Colonic mucosa (tissue), 4 donors: ENCODE data around the gene SUMO2. TPM values are rescaled to one million over a fixed set of nuclear protein-coding genes. Genes with fewer than 3 reads are reported as not detected.
"Not testable (repeated sequence)": the region's sequence is repeated elsewhere in the genome, so short reads cannot be mapped to it uniquely, and the experiment has no call there.

ENCODE experiments used
- DNase-seq: peaks from one replicate; pipeline ENCODE4 v3.0.0-alpha.2; 2020
- H3K27ac ChIP-seq: fragments of 200-600 bp; one replicate; pipeline ENCODE4 v1.8.0; 2021
- H3K27me3 ChIP-seq: fragments of 200-600 bp; one replicate; pipeline ENCODE4 v1.8.0; 2021
- H3K36me3 ChIP-seq: fragments of 200-600 bp; one replicate; pipeline ENCODE4 v1.8.0; 2021
- H3K4me1 ChIP-seq: fragments of 200-600 bp; one replicate; pipeline ENCODE4 v1.8.0; 2021; ENCODE audit warnings: mild to moderate bottlenecking
- H3K4me3 ChIP-seq: fragments of 200-600 bp; one replicate; pipeline ENCODE4 v1.8.0; 2021
- H3K9ac ChIP-seq, 2 donors: one replicate each; pipeline ENCODE4 v1.7.0; 2013; ENCODE audit warnings: control low read depth in 2 of 2, low read depth in 2 of 2, low read length in 2 of 2
- H3K9me3 ChIP-seq: fragments of 200-600 bp; one replicate; pipeline ENCODE4 v1.8.0; 2021
- intact Hi-C: fragments of 100-400 bp; cut with DNase I; formaldehyde crosslinking; loops from one replicate; pipeline ENCODE4 v1.14.1; 2022
- total RNA-seq, 2 donors: library from RNA; stranded (reverse); fragmentation: NEBNext Ultra II Directional in 1 of 2; extraction: Animal tissue kit (Norgen Biotek cat#: 25700) in 1 of 2; gene quantifications; one replicate each; pipeline ENCODE4 v1.2.1, GENCODE V29; 2021
- TF ChIP-seq, protein P1 (sequence below): fragments of 200-600 bp; IDR thresholded peaks from one replicate; pipeline ENCODE4 v1.8.0; 2022; ENCODE audit warnings: antibody characterized with exemption, mild to moderate bottlenecking
- donor health status: healthy.
- donor health status: DM: no; HTN: no; CAD: no.
- donor health status: DM: no; HTN: no; CAD: no.

Gene SUMO2
- total RNA-seq, 2 donors from 2014 or later, result 298 to 319 TPM

DNA sequence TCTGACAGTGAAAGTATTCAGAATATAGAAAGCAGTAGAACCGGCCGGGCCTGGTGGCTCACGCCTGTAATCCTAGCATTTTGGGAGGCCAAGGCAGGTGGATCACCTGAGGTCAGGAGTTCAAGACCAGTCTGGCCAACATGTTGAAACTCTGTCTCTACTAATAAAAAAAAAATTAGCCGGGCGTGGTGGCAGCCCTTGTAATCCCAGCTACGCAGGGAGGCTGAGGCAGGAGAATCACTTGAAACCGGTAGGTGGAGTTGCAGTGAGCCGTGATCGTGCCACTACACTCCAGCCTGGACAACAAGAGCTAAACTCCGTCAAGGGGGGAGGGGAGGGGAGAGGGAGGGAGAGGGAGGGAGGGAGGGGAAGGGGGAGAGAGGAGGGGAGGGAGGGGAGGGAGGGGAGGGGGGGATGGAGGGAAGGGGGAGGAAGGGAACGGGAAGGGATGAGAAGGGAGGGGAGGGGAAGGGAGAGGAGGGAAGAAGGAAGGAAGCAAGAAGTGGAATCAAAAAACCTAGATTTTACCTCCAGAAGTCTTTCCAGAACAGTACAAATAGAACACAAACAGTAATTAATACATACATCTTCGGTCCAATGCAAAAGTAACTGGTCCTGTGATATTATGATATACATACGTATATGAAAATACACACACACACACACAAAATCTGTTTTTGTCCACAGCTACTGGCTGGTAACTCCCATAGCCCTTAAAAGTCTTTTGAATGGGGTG is 40.4 kb downstream of the SUMO2 start:
- Histone ChIP-seq H3K36me3 (peaks cover 34% of the 10 kb centered on the region), H3K4me1 (no peaks in the 10 kb centered on the region), H3K4me3 (no peak overlapping the region), H3K27me3 (no peaks in the 10 kb centered on the region), H3K9me3 (no peaks in the 10 kb centered on the region), H3K27ac (no peak overlapping the region), H3K9ac (no peak overlapping the region)
- TF ChIP-seq, protein P1, sequence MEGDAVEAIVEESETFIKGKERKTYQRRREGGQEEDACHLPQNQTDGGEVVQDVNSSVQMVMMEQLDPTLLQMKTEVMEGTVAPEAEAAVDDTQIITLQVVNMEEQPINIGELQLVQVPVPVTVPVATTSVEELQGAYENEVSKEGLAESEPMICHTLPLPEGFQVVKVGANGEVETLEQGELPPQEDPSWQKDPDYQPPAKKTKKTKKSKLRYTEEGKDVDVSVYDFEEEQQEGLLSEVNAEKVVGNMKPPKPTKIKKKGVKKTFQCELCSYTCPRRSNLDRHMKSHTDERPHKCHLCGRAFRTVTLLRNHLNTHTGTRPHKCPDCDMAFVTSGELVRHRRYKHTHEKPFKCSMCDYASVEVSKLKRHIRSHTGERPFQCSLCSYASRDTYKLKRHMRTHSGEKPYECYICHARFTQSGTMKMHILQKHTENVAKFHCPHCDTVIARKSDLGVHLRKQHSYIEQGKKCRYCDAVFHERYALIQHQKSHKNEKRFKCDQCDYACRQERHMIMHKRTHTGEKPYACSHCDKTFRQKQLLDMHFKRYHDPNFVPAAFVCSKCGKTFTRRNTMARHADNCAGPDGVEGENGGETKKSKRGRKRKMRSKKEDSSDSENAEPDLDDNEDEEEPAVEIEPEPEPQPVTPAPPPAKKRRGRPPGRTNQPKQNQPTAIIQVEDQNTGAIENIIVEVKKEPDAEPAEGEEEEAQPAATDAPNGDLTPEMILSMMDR, result no peak
- no peak for DNase-seq
- intact Hi-C loops, result no loop called here

DNA sequence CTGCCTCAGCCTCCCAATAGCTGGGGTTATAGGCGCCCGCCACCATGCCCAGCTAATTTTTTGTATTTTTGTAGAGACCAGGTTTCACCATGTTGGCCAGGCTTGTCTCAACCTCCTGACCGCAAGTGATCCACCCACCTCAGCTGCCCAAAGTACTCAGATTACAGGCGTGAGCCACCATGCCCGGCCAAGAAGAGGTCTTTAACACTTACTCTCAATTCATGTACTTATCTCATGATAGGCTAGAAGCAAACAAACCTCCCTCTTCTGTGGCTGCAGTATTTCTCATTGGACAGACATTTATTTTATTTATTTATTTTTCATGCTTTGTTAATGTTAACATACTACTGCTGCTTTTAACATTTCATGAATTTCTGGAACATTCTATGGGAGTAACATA is 44.2 kb downstream of the SUMO2 start:
- H3K27me3 ChIP-seq, result no peaks in the 10 kb centered on the region
- intact Hi-C loops, result no loop called here
- no peak overlapping the region for H3K27ac ChIP-seq
- H3K36me3 ChIP-seq, result peaks cover 8% of the 10 kb centered on the region
- TF ChIP-seq, protein P1, result no peak
- no peak overlapping the region for H3K4me3 ChIP-seq
- no peak overlapping the region for H3K9ac ChIP-seq
- H3K4me1 ChIP-seq, result no peaks in the 10 kb centered on the region
- no peaks in the 10 kb centered on the region for H3K9me3 ChIP-seq
- DNase-seq, result no peak

DNA sequence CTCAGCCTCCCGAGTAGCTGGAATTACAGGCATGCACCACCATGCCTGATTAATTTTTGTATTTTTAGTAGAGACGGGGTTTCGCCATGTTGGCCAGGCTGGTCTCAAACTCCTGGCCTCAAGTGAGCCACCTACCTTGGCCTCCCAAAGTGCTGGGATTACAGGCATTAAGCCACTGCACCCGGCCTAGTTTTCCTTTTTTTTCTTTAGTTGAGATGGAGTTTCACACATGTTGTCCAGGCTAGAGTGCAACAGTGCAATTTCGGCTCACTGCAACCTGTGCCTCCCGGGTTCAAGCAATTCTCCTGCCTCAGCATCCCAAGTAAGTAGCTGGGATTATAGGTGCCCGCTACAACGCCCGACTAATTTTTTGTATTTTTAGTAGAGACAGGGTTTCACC is 45.0 kb downstream of the SUMO2 start:
- H3K36me3 ChIP-seq, intact Hi-C loops, H3K9me3 ChIP-seq, H3K9ac ChIP-seq, H3K27ac ChIP-seq, H3K27me3 ChIP-seq, H3K4me1 ChIP-seq, DNase-seq, H3K4me3 ChIP-seq: not testable (repeated sequence)

DNA sequence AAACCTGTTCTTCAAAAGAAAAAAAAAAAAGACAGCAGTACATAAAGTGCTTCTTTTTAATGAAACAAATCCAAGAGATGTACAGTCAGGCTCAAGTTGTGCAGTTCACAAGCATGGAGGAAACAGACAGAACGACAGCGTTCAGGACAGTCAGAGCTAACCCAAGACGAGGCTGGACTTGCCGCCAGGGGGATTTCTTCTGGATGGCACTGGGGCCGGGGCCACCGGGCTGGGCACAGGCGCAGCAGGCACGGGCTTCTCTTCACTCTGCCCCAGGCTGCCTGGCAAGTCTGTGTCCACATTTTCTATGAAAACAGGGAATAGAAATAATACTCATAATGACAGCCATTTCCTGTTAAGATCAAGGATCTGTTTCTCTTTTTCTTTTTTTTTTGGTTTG is 46.8 kb downstream of the SUMO2 start:
- TF ChIP-seq, protein P1, result no peak
- no peak for DNase-seq
- H3K36me3 ChIP-seq, result no peaks in the 10 kb centered on the region
- H3K27ac ChIP-seq, result no peak overlapping the region
- no peak overlapping the region for H3K4me3 ChIP-seq
- H3K9ac ChIP-seq, result no peak overlapping the region
- no peaks in the 10 kb centered on the region for H3K4me1 ChIP-seq
- no peaks in the 10 kb centered on the region for H3K9me3 ChIP-seq
- H3K27me3 ChIP-seq, result no peaks in the 10 kb centered on the region
- intact Hi-C loops, result no loop called here

DNA sequence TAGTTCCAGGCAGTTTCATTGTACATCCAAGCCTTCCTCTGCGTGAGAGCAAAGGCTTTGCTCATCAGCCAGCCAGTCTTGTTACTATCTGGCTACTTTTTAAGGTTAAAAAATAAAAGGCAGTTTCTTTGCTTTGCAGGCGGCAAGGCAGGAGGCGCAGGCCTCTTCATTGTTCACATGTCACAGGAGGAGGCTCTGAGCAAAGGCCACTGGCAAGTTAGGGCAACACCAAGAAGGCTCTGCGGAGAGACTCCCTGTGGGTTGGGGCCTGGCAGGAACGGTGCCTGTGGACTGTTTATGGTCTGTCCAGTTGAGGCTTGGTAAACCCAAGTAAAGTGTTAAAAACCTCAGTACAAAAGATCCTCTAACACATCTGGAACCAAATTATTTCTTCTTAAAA is 47.3 kb downstream of the SUMO2 start:
- intact Hi-C loops, result no loop called here
- TF ChIP-seq, protein P1, result no peak
- H3K27ac ChIP-seq, result no peak overlapping the region
- no peaks in the 10 kb centered on the region for H3K36me3 ChIP-seq
- peaks cover under 1% of the 10 kb centered on the region for H3K4me1 ChIP-seq
- H3K9ac ChIP-seq, result no peak overlapping the region
- DNase-seq, result no peak
- no peak overlapping the region for H3K4me3 ChIP-seq
- no peaks in the 10 kb centered on the region for H3K9me3 ChIP-seq
- H3K27me3 ChIP-seq, result no peaks in the 10 kb centered on the region

DNA sequence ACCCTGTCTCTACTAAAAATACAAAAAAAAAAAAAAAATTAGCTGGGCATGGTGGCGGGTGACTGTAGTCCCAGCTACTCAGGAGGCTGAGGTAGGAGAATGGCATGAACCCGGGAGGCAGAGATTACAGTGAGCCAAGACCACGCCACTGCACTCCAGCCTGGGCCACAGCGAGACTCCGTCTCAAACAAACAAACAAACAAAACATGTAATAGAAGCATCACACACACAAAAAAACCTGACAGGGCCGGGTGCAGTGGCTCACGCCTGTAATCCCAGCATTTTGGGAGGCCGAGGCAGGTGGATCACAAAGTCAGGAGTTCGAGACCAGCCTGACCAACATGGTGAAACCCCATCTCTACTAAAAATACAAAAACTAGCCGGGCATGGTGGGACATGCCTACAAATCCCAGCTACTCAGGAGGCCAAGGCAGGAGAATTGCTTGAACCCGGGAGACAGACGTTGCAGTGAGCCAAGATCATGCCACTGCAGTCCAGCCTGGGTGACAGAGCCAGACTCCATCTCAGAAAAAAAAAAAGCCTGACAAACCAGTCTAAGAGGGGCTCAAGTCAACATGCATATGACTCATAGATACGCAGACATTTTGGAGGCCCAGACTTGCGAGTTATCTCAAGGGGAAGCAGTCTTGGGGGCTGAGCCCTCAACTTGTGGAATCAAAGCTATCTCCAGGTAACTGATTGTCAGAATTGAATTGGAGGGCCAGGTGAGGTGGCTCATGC is 49.0 kb downstream of the SUMO2 start:
- H3K9me3 ChIP-seq, DNase-seq, H3K36me3 ChIP-seq, H3K27me3 ChIP-seq, H3K9ac ChIP-seq, intact Hi-C loops, H3K27ac ChIP-seq, H3K4me1 ChIP-seq, H3K4me3 ChIP-seq: not testable (repeated sequence)
